ENCODE measurements around the gene ADAMTSL1. TPM values are rescaled to one million over a fixed set of nuclear protein-coding genes. Genes with fewer than 3 reads are reported as not detected.

The ADAMTSL1 gene
- total RNA-seq, 4 donors from 2014 or later, result 21.3 to 138 (median 125) TPM

DNA sequence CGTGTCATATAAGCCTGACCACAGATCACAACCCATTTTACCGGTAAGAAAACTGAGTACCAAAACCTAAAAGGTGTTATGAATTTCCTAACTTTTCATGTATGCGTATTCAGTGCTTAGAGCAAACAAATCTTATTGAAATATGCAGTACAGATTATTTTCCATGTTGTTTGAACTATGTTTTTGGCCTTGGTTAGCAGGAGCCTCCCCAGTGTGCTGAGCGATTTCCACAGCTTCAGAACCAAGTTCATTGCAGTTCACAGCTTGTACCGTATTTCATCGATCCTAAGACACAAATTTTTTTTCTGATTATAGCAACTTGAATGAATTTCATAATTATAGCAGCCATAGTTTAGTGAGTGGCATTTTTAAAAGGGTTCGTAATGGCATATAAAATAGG is 13.7 kb downstream of the ADAMTSL1 start:
- Histone ChIP-seq H3K36me3 (no peaks in the 10 kb centered on the region), H3K27me3 (no peaks in the 10 kb centered on the region), H3K4me3 (no peak overlapping the region), H3K27ac (no peak overlapping the region), H3K9me3 (no peaks in the 10 kb centered on the region), H3K4me1 (peaks cover 0 to 57% (median 9%) of the 10 kb centered on the region in 3 donors)
- ATAC-seq, result no peak
- WGBS, 2 donors (ENCODE audit: low coverage in 1 of 2), result 67 to 89% methylated on average over 7 of the region's 7 CpGs
- TF ChIP-seq POLR2A (IDR thresholded peaks at IDR 0.05) (no peak), EP300 (IDR thresholded peaks at IDR 0.05) (no peak), POLR2AphosphoS5 (IDR thresholded peaks at IDR 0.05) (no peak)
- TF ChIP-seq, protein P1, sequence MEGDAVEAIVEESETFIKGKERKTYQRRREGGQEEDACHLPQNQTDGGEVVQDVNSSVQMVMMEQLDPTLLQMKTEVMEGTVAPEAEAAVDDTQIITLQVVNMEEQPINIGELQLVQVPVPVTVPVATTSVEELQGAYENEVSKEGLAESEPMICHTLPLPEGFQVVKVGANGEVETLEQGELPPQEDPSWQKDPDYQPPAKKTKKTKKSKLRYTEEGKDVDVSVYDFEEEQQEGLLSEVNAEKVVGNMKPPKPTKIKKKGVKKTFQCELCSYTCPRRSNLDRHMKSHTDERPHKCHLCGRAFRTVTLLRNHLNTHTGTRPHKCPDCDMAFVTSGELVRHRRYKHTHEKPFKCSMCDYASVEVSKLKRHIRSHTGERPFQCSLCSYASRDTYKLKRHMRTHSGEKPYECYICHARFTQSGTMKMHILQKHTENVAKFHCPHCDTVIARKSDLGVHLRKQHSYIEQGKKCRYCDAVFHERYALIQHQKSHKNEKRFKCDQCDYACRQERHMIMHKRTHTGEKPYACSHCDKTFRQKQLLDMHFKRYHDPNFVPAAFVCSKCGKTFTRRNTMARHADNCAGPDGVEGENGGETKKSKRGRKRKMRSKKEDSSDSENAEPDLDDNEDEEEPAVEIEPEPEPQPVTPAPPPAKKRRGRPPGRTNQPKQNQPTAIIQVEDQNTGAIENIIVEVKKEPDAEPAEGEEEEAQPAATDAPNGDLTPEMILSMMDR (IDR thresholded peaks at IDR 0.05), result no peak

DNA sequence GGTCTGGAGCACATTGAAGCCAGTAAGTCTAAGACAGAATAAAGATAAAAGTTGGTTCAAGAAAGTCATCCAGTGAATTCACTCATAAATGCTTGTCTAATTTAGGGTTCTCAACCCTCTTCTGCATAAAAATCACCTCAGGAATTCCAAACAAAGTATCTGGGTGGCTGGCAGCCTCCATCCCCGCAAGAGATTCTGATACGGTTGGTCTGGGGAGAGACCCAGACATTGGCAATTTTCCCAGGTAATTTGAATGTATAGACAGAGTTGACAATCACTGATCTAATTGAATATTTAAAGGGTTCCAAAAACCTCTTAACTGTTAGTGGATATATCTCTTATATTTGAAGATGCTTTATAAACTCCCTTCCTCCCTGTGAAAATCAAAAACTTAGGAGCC is 14.9 kb downstream of the ADAMTSL1 start:
- Histone ChIP-seq H3K4me3 (no peak overlapping the region), H3K27me3 (no peaks in the 10 kb centered on the region), H3K9me3 (no peaks in the 10 kb centered on the region), H3K4me1 (peaks cover 0 to 69% (median 11%) of the 10 kb centered on the region in 3 donors), H3K27ac (no peak overlapping the region), H3K36me3 (no peaks in the 10 kb centered on the region)
- no peak for TF ChIP-seq EP300 (IDR thresholded peaks at IDR 0.05)
- ATAC-seq, result no peak
- 89 to 100% methylated on average over 2 of the region's 2 CpGs for WGBS, 2 donors (ENCODE audit: low coverage in 1 of 2)

DNA sequence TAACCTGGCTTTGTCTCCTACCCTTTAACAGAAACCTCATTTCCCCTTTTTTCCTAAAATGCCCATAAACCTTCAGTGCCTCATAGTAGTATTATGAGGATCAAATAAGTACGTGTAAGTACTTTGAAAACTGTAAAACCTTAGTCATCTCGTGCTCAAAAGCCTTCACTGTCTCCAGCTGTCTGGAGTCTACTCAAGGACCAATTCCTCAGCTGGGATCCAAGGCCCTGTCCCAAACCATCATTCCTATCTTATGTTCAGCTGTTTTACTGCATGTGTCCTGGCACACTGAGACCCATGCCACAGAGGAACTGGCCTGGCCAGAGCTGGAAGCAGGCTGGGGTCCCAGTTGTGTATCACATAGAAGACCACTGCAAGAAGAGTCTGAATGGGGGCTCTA is 15.9 kb downstream of the ADAMTSL1 start:
- H3K27ac ChIP-seq, result peak overlapping the region in 2 of 4 donors; percentile 53 to 70
- H3K4me3 ChIP-seq, result no peak overlapping the region
- H3K36me3 ChIP-seq, result no peaks in the 10 kb centered on the region
- peaks cover 0 to 60% (median 11%) of the 10 kb centered on the region in 3 donors for H3K4me1 ChIP-seq
- H3K9me3 ChIP-seq, result no peaks in the 10 kb centered on the region
- H3K27me3 ChIP-seq, result no peaks in the 10 kb centered on the region
- 75 to 83% methylated on average over 1 to 2 of the region's 2 CpGs for WGBS, 2 donors (ENCODE audit: low coverage in 1 of 2)
- TF ChIP-seq POLR2AphosphoS5 (IDR thresholded peaks at IDR 0.05) (no peak), EP300 (IDR thresholded peaks at IDR 0.05) (no peak), POLR2A (IDR thresholded peaks at IDR 0.05) (no peak)
- TF ChIP-seq, protein P1 (IDR thresholded peaks at IDR 0.05), result no peak
- no peak for ATAC-seq

DNA sequence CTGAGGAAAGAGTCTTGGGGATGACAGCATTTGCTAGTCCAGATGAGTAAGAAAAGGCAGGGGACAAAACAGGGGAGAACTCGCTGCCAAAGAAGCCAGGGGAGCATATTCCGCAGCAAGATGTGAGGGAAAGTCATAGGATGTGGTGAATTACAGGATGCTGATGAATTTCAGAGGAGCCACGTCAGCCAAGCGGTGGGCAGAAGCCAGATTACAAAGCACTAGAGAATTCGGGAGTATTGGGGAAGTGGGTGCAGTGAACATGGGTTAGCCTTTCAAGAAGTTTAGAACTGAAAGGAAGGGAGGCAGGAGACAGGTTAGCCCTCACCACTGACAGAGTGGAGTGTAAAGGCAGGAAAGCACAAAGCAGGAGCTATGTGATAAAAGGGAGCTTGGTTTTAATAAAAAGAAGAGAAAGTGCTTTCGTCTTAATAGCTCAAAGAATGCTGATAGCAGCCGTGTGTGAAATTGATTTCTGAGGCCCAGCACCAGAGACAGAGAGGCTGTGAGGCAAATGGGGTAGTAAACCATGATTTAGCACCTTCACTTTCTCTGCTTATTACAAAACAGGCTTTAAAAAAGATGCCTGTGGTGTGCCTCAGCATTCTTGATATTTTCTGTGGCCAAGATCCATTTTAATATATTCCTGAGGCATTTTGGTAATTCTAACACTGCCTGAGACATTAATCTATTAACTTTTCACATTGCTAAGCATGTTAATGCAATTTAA is 16.9 kb downstream of the ADAMTSL1 start:
- 20 to 28% methylated on average over 7 of the region's 7 CpGs for WGBS, 2 donors (ENCODE audit: low coverage in 1 of 2)
- no peaks in the 10 kb centered on the region for H3K9me3 ChIP-seq
- H3K27me3 ChIP-seq, result no peaks in the 10 kb centered on the region
- peak; percentile 57 for TF ChIP-seq POLR2AphosphoS5 (IDR thresholded peaks at IDR 0.05)
- no peak for TF ChIP-seq EP300 (IDR thresholded peaks at IDR 0.05)
- no peak for TF ChIP-seq POLR2A (IDR thresholded peaks at IDR 0.05)
- H3K27ac ChIP-seq, result peak overlapping the region; percentile 3 to 70 (median 36)
- H3K4me3 ChIP-seq, result peak overlapping the region in 1 of 2 donors; percentile 13
- no peaks in the 10 kb centered on the region for H3K36me3 ChIP-seq
- peaks cover 0 to 51% (median 11%) of the 10 kb centered on the region in 3 donors for H3K4me1 ChIP-seq
- ATAC-seq, result peak; percentile 48

DNA sequence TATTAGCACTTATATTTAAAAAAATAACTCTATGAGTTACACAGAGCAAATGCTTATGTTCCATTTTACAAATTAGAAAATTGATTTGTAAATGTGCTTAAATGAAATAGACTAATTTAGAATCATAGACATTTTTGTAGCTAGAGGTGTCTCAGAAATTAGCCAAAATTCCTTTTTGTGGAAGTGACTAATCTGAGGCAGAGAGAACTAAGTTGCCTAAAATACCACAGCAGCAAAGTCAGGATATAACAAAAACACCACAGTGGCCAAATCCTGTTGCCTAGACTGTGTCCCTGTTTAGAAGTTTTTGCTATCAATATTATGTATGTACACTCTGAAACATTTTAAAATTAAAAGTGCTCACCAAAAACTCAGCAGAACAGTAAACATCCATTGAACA is 18.7 kb downstream of the ADAMTSL1 start:
- H3K27ac ChIP-seq, result no peak overlapping the region
- TF ChIP-seq, protein P1 (IDR thresholded peaks at IDR 0.05), result no peak
- peaks cover 0 to 47% (median 11%) of the 10 kb centered on the region in 3 donors for H3K4me1 ChIP-seq
- ATAC-seq, result no peak
- H3K36me3 ChIP-seq, result no peaks in the 10 kb centered on the region
- H3K4me3 ChIP-seq, result no peak overlapping the region
- no peaks in the 10 kb centered on the region for H3K9me3 ChIP-seq
- no peaks in the 10 kb centered on the region for H3K27me3 ChIP-seq

DNA sequence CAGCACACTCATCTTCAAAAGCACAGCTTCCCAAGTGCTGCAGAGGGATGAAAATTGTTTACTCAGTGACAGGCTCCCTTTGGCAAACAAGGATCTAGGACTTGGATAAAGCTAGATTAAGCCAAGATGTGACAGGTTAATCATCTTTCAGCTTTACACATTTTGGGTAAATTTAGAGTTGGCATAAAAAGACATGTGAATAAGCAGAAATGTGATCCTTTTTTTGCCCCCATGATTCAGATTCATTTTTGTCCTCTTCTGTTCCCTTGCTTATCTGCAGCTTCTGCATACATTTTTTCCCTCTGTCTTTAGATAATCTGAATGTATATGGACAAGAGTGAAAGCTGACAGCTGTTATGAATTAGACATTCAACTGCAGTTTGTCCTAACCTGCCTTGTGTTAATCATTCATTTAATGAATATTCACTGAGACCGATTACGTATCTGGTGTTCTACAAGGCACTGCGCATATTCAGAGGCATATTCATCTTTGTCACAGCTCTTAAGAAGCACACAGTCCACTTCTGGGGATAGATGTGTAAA is 19.6 kb downstream of the ADAMTSL1 start:
- H3K4me1 ChIP-seq, result peaks cover 0 to 56% (median 11%) of the 10 kb centered on the region in 3 donors
- no peak for ATAC-seq
- H3K27me3 ChIP-seq, result no peaks in the 10 kb centered on the region
- H3K36me3 ChIP-seq, result no peaks in the 10 kb centered on the region
- no peak overlapping the region for H3K27ac ChIP-seq
- TF ChIP-seq, protein P1 (IDR thresholded peaks at IDR 0.05), result no peak
- no peak for TF ChIP-seq POLR2A (IDR thresholded peaks at IDR 0.05)
- H3K4me3 ChIP-seq, result no peak overlapping the region
- no peaks in the 10 kb centered on the region for H3K9me3 ChIP-seq
- WGBS, 2 donors (ENCODE audit: low coverage in 1 of 2), result 57 to 60% methylated on average over 1 to 2 of the region's 3 CpGs
